DMS114 treated with DMSO at 0.1 percent for 48 hours (cell line): ENCODE measurements around the gene CHIA.

Experiments
- DNase-seq: peaks from one replicate; lab custom pipeline; 2025; ENCODE audit not compliant: unreplicated experiment; lab: John Stamatoyannopoulos, UW

The CHIA gene

GRCh38 chr1:111290630-111291029 lies at the start of gene CHIA:
TSS of gene CHIA (plus strand) at chr1:111290851. CDS start at chr1:111310468, 19,617 bp downstream.
- no peak for DNase-seq

- DNase-seq: no peak
These were observed 48.9 kb upstream of the CHIA start for GRCh38 chr1:111241797-111242196.

- no peak for DNase-seq
These were observed 47.7 kb upstream of the CHIA start for GRCh38 chr1:111242805-111243523.

- DNase-seq: no peak
These were observed 43.4 kb upstream of the CHIA start for GRCh38 chr1:111247125-111247838.

GRCh38 chr1:111249960-111250359 lies 40.7 kb upstream of the CHIA start:
- no peak for DNase-seq

- DNase-seq: no peak
These were observed 39.1 kb upstream of the CHIA start for GRCh38 chr1:111251570-111251969.

- no peak for DNase-seq
These were observed 37.9 kb upstream of the CHIA start for GRCh38 chr1:111252786-111253185.

- DNase-seq: no peak
These were observed 36.8 kb upstream of the CHIA start for GRCh38 chr1:111253876-111254275.

GRCh38 chr1:111256988-111257658 lies 33.5 kb upstream of the CHIA start:
- no peak for DNase-seq

- DNase-seq: no peak
These were observed 22.7 kb upstream of the CHIA start for GRCh38 chr1:111267801-111268508.

GRCh38 chr1:111269825-111270406 lies 20.7 kb upstream of the CHIA start:
- DNase-seq: no peak

- no peak for DNase-seq
These were observed 19.7 kb upstream of the CHIA start for GRCh38 chr1:111270771-111271463.

- DNase-seq: no peak
These were observed 19.2 kb upstream of the CHIA start for GRCh38 chr1:111271464-111271801.

GRCh38 chr1:111272081-111272480 lies 18.6 kb upstream of the CHIA start:
- DNase-seq: no peak

- DNase-seq: no peak
These were observed 16.0 kb upstream of the CHIA start for GRCh38 chr1:111274653-111275052.

GRCh38 chr1:111275079-111275478 lies 15.6 kb upstream of the CHIA start:
- no peak for DNase-seq

GRCh38 chr1:111275780-111276433 lies 14.7 kb upstream of the CHIA start:
- DNase-seq: no peak

GRCh38 chr1:111279144-111279543 lies 11.5 kb upstream of the CHIA start:
- DNase-seq: no peak

- no peak for DNase-seq
These were observed 10.4 kb upstream of the CHIA start for GRCh38 chr1:111280267-111280666.

- no peak for DNase-seq
These were observed 9.2 kb upstream of the CHIA start for GRCh38 chr1:111281411-111281810.
